H1 (cell line): ENCODE data around the gene PRDM15. TPM values are rescaled to one million over a fixed set of nuclear protein-coding genes. Genes with fewer than 3 reads are reported as not detected.

Experiments
- BACH1 ChIP-seq: IDR thresholded peaks from 2 replicates; pipeline ENCODE4 v1.6.1; 2012; ENCODE audit warnings: low read length, improper control_type of control experiment
- BRCA1 ChIP-seq: IDR thresholded peaks from 2 replicates; pipeline ENCODE4 v1.6.1; 2012; ENCODE audit warnings: low read depth, low read length, improper control_type of control experiment
- FOSL1 ChIP-seq: IDR thresholded peaks from 2 replicates; pipeline ENCODE4 v1.6.1; 2011; ENCODE audit warnings: mild to moderate bottlenecking, low read depth, low read length, moderate library complexity; ENCODE audit not compliant: insufficient read depth
- NANOG ChIP-seq: IDR thresholded peaks from 2 replicates; pipeline ENCODE4 v1.6.1; 2011; ENCODE audit warnings: low read length, low read depth, mild to moderate bottlenecking, inconsistent platforms; ENCODE audit not compliant: insufficient read depth, poor library complexity, severe bottlenecking
- SRF ChIP-seq: IDR thresholded peaks from 2 replicates; pipeline ENCODE4 v1.6.1; 2011; ENCODE audit warnings: mild to moderate bottlenecking, low read depth, low read length, moderate library complexity
- TAF1 ChIP-seq: IDR thresholded peaks from 2 replicates; pipeline ENCODE4 v1.6.1; 2011; ENCODE audit warnings: mild to moderate bottlenecking, low read depth, low read length
- TEAD4 ChIP-seq: IDR thresholded peaks from 2 replicates; pipeline ENCODE4 v1.6.1; 2012; ENCODE audit warnings: low read depth, low read length, inconsistent platforms, mixed read lengths
- polyA plus RNA-seq, 7 experiments: library from polyadenylated mRNA; depleted of rRNA in 3 of 7; stranded (reverse) in 5 of 7; unstranded in 2 of 7; fragments of >200 nt in 5 of 7; fragments of 200-250 nt in 2 of 7; gene quantifications; 1 replicate in 5 of 7; 2 replicates in 1 of 7; 4 replicates in 1 of 7; pipeline versions ENCODE4 v1.2.1 to v1.2.3, GENCODE V29; 2011 to 2013; ENCODE audit warnings: missing spikeins in 2 of 7, mixed read lengths in 2 of 7
- total RNA-seq: library from RNA; stranded (reverse); fragmentation: NEBNext Ultra II Directional; extraction: Animal tissue kit (Norgen Biotek cat#: 25700); gene quantifications from 2 replicates; pipeline ENCODE4 v1.2.1, GENCODE V29; 2021
- TF ChIP-seq, protein P1 (sequence below): IDR thresholded peaks from 2 replicates; pipeline ENCODE4 v1.6.1; 2012; ENCODE audit warnings: low read length, inconsistent platforms

PRDM15 gene
- total and polyA plus RNA-seq, 2 of the 8 experiments (the other 6 are each of a cell fraction or from before 2014, with no cell fraction given), result 9.7 to 10.5 TPM

- TF ChIP-seq, protein P1, sequence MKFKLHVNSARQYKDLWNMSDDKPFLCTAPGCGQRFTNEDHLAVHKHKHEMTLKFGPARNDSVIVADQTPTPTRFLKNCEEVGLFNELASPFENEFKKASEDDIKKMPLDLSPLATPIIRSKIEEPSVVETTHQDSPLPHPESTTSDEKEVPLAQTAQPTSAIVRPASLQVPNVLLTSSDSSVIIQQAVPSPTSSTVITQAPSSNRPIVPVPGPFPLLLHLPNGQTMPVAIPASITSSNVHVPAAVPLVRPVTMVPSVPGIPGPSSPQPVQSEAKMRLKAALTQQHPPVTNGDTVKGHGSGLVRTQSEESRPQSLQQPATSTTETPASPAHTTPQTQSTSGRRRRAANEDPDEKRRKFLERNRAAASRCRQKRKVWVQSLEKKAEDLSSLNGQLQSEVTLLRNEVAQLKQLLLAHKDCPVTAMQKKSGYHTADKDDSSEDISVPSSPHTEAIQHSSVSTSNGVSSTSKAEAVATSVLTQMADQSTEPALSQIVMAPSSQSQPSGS, result no peak
- TF ChIP-seq TAF1 (no peak), BRCA1 (no peak), SRF (no peak), FOSL1 (no peak), NANOG (no peak), TEAD4 (no peak), BACH1 (no peak)
- TF ChIP-seq, all 59 proteins: peak for 0
These were observed 49.6 kb upstream of the PRDM15 start (continued) for GRCh38 chr21:41928621-41929220.
